ENCODE results near the gene AKIRIN1. TPM values are rescaled to one million over a fixed set of nuclear protein-coding genes. Genes with fewer than 3 reads are reported as not detected.
A peak's percentile ranks its signal among the peaks of the same experiment; 100 is the strongest.

AKIRIN1 gene
- 43.8 TPM for total RNA-seq
- long read RNA-seq, transcript AKIRIN1-202 (5 exons, 2,741 nt) = major isoform, 152 of 179 reads
- long read RNA-seq, partial matches to known transcripts = 14 of 179 reads
- long read RNA-seq, other reads (novel, unspliced or antisense) = 9 of 179 reads

GRCh38 chr1:38990738-38991637 is at the start of gene AKIRIN1:
AKIRIN1 (plus strand) TSS chr1:38991276; CDS start chr1:38991381, 105 bp downstream.
- Histone ChIP-seq H3K36me3 (peaks cover 13% of the 10 kb centered on the region), H3K4me3 (peak within 1 kb of the TSS; percentile 90), H3K27me3 (ENCODE audit: low read depth) (no peaks in the 10 kb centered on the region), H3K27ac (peak within 1 kb of the TSS; percentile 93), H3K9me3 (no peaks in the 10 kb centered on the region), H3K4me1 (peaks cover 18% of the 10 kb centered on the region)
- intact Hi-C loops (cut with DNase I) = no loop called here
- ATAC-seq (peak; percentile 98 to 99), DNase-seq (peak; percentile 99)
- TF ChIP-seq CTCF (IDR thresholded peaks at IDR 0.05) = peak; percentile 51

GRCh38 chr1:38941527-38942019 is 49.5 kb upstream of the AKIRIN1 start, which contains the start of gene RHBDL2:
RHBDL2 (minus strand) TSS chr1:38941830; CDS start chr1:38919212, 22,618 bp downstream.
- Histone ChIP-seq H3K27ac (no peak within 1 kb of the TSS), H3K4me3 (peak within 1 kb of the TSS; percentile 56), H3K4me1 (peaks cover 5% of the 10 kb centered on the region), H3K36me3 (no peaks in the 10 kb centered on the region), H3K9me3 (no peaks in the 10 kb centered on the region), H3K27me3 (ENCODE audit: low read depth) (no peaks in the 10 kb centered on the region)
- peak; percentile 68 for DNase-seq
- TF ChIP-seq CTCF (IDR thresholded peaks at IDR 0.05) = no peak
- intact Hi-C loops (cut with DNase I) = no loop called here
- peak; percentile 94 to 98 for ATAC-seq

- ATAC-seq = no peak
- H3K4me1 ChIP-seq = peaks cover 5% of the 10 kb centered on the region
- H3K27me3 ChIP-seq (ENCODE audit: low read depth) = no peaks in the 10 kb centered on the region
- H3K4me3 ChIP-seq = no peak overlapping the region
- no peaks in the 10 kb centered on the region for H3K9me3 ChIP-seq
- TF ChIP-seq CTCF (IDR thresholded peaks at IDR 0.05) = no peak
- no peaks in the 10 kb centered on the region for H3K36me3 ChIP-seq
- no peak overlapping the region for H3K27ac ChIP-seq
- no peak for DNase-seq
- intact Hi-C loops (cut with DNase I) = no loop called here
Measured at GRCh38 chr1:38942664-38943428, 48.2 kb upstream of the AKIRIN1 start.

GRCh38 chr1:38944547-38944946 is 46.5 kb upstream of the AKIRIN1 start:
- no peaks in the 10 kb centered on the region for H3K27me3 ChIP-seq (ENCODE audit: low read depth)
- H3K9me3 ChIP-seq = no peaks in the 10 kb centered on the region
- no peaks in the 10 kb centered on the region for H3K36me3 ChIP-seq
- no peak for TF ChIP-seq CTCF (IDR thresholded peaks at IDR 0.05)
- ATAC-seq = no peak
- peaks cover 5% of the 10 kb centered on the region for H3K4me1 ChIP-seq
- intact Hi-C loops (cut with DNase I) = no loop called here
- no peak overlapping the region for H3K4me3 ChIP-seq
- H3K27ac ChIP-seq = no peak overlapping the region
- DNase-seq = no peak

- H3K36me3 ChIP-seq = no peaks in the 10 kb centered on the region
- H3K4me3 ChIP-seq = no peak overlapping the region
- DNase-seq (no peak), ATAC-seq (peak in 1 of 2 donors; percentile 11)
- no peaks in the 10 kb centered on the region for H3K27me3 ChIP-seq (ENCODE audit: low read depth)
- TF ChIP-seq CTCF (IDR thresholded peaks at IDR 0.05) = no peak
- H3K27ac ChIP-seq = no peak overlapping the region
- H3K9me3 ChIP-seq = no peaks in the 10 kb centered on the region
- H3K4me1 ChIP-seq = no peaks in the 10 kb centered on the region
- intact Hi-C loops (cut with DNase I) = no loop called here
Measured at GRCh38 chr1:38950553-38950952, 40.5 kb upstream of the AKIRIN1 start.

Measured in lower lobe of right lung (tissue), 2 donors.